ENCODE data around the gene NGEF.
"Not testable (repeated sequence)": the region's sequence is repeated elsewhere in the genome, so short reads cannot be mapped to it uniquely, and the experiment has no call there.

The NGEF gene

GRCh38 chr2:232863996-232864395 lies 149.1 kb downstream of the NGEF start:
- DNase-seq, result no peak

- no peak for DNase-seq
These were observed 151.7 kb downstream of the NGEF start for GRCh38 chr2:232861353-232861752.

GRCh38 chr2:232860593-232861241 lies 152.3 kb downstream of the NGEF start:
- no peak for DNase-seq

GRCh38 chr2:232859385-232859916 lies 153.6 kb downstream of the NGEF start:
- no peak for DNase-seq

- DNase-seq, result no peak
These were observed 155.9 kb downstream of the NGEF start for GRCh38 chr2:232857158-232857563.

- DNase-seq, result no peak
These were observed 159.0 kb downstream of the NGEF start for GRCh38 chr2:232854082-232854481.

GRCh38 chr2:232852676-232853075 lies 160.4 kb downstream of the NGEF start:
- no peak for DNase-seq

- DNase-seq, result not testable (repeated sequence)
These were observed 161.0 kb downstream of the NGEF start for GRCh38 chr2:232852081-232852480.

GRCh38 chr2:232850039-232850438 lies 163.0 kb downstream of the NGEF start:
- no peak for DNase-seq

- no peak for DNase-seq
These were observed 167.0 kb downstream of the NGEF start for GRCh38 chr2:232846055-232846454.

GRCh38 chr2:232843834-232844233 lies 169.2 kb downstream of the NGEF start:
- no peak for DNase-seq

GRCh38 chr2:232842689-232843088 lies 170.4 kb downstream of the NGEF start:
- no peak for DNase-seq

- no peak for DNase-seq
These were observed 173.5 kb downstream of the NGEF start for GRCh38 chr2:232839411-232840079.

GRCh38 chr2:232838406-232838874 lies 174.6 kb downstream of the NGEF start:
- no peak for DNase-seq

- no peak for DNase-seq
These were observed 176.1 kb downstream of the NGEF start for GRCh38 chr2:232836934-232837333.

- DNase-seq, result no peak
These were observed 177.3 kb downstream of the NGEF start for GRCh38 chr2:232835687-232836208.

- DNase-seq, result no peak
These were observed 179.2 kb downstream of the NGEF start for GRCh38 chr2:232833830-232834229.

GRCh38 chr2:232831496-232831895 lies 181.6 kb downstream of the NGEF start:
- no peak for DNase-seq

- DNase-seq, result no peak
These were observed 183.1 kb downstream of the NGEF start for GRCh38 chr2:232829988-232830387.

Data from islet precursor cell (in vitro differentiated cells).